ENCODE data around the gene KRTAP10-6.

DNA sequence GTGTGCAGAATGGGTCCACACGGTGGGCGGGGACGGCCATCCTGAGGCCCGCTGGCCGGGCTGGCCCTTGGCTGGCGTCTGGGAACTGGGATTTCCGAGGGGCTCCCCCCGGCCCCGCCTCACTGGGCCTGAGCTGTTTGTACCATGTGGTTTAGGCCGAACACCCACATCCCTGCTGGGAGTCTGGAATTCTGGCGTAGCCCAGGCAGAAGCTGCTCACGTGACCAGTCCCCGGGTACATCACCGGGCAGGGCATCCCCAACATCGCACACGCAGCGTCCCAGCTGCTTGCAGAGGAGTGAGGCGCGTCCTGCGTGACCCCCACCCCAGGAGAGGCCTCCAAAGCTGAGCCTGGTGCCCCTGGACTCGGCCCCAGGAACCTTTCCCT is 10.2 kb upstream of the KRTAP10-6 start:
- TF ChIP-seq, protein P1, sequence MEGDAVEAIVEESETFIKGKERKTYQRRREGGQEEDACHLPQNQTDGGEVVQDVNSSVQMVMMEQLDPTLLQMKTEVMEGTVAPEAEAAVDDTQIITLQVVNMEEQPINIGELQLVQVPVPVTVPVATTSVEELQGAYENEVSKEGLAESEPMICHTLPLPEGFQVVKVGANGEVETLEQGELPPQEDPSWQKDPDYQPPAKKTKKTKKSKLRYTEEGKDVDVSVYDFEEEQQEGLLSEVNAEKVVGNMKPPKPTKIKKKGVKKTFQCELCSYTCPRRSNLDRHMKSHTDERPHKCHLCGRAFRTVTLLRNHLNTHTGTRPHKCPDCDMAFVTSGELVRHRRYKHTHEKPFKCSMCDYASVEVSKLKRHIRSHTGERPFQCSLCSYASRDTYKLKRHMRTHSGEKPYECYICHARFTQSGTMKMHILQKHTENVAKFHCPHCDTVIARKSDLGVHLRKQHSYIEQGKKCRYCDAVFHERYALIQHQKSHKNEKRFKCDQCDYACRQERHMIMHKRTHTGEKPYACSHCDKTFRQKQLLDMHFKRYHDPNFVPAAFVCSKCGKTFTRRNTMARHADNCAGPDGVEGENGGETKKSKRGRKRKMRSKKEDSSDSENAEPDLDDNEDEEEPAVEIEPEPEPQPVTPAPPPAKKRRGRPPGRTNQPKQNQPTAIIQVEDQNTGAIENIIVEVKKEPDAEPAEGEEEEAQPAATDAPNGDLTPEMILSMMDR (conservative IDR thresholded peaks at IDR 0.05; ENCODE audit: low read depth, low read length): no peak
- TF ChIP-seq EZH2phosphoT487 (IDR thresholded peaks at IDR 0.05; ENCODE audit: borderline replicate concordance, low read length) (no peak), EZH2 (IDR thresholded peaks at IDR 0.05; ENCODE audit: low read length, unreplicated experiment) (no peak)

Data from PC-3 (cell line).